Stimulated activated naive CD8-positive, alpha-beta T cell treated with anti-CD3 and anti-CD28 coated beads, Interleukin-15, amount 100 ng/mL, for 72 hours (primary cell): ENCODE measurements around the gene OR2T10.
"Not testable (repeated sequence)": the region's sequence is repeated elsewhere in the genome, so short reads cannot be mapped to it uniquely, and the experiment has no call there.

Experiments used
- ATAC-seq: fragments of 150-1000 bp; cut with Tn5 transposase; 2 replicates; pipeline ENCODE4 v1.10.0; 2021; ENCODE audit warnings: mild to moderate bottlenecking, moderate library complexity
- DNase-seq, 2 donors: peaks; one replicate each; pipeline ENCODE4 v3.0.0; 2021 to 2022
- H3K27ac Mint-ChIP-seq, 2 donors: one replicate each; pipeline ENCODE4 v1.8.0; 2022; ENCODE audit warnings: mild to moderate bottlenecking in 2 of 2, mixed read lengths in 2 of 2, moderate library complexity in 2 of 2
- H3K27me3 Mint-ChIP-seq: one replicate; pipeline ENCODE4 v1.8.0; 2022; ENCODE audit warnings: mixed read lengths
- H3K4me1 Mint-ChIP-seq: one replicate; pipeline ENCODE4 v1.8.0; 2022; ENCODE audit warnings: mild to moderate bottlenecking, mixed read lengths
- H3K4me3 Mint-ChIP-seq, 2 donors: one replicate each; pipeline ENCODE4 v1.8.0; 2022; ENCODE audit warnings: mild to moderate bottlenecking in 2 of 2, mixed read lengths in 2 of 2, moderate library complexity in 1 of 2
- H3K9me3 Mint-ChIP-seq, 2 donors: one replicate each; pipeline ENCODE4 v1.8.0; 2022; ENCODE audit warnings: mixed read lengths in 2 of 2

The OR2T10 gene

GRCh38 chr1:248618878-248619277 is 21.4 kb upstream of the OR2T10 start:
- peaks cover 15% of the 10 kb centered on the region for H3K4me1 Mint-ChIP-seq
- H3K9me3 Mint-ChIP-seq = no peaks in the 10 kb centered on the region
- no peak overlapping the region for H3K27ac Mint-ChIP-seq
- DNase-seq (peak in 1 of 2 donors; percentile 42), ATAC-seq (peak; percentile 50)
- H3K27me3 Mint-ChIP-seq = no peaks in the 10 kb centered on the region
- H3K4me3 Mint-ChIP-seq = no peak overlapping the region

GRCh38 chr1:248618119-248618518 is 20.6 kb upstream of the OR2T10 start:
- no peak overlapping the region for H3K4me3 Mint-ChIP-seq

GRCh38 chr1:248613742-248614141 is 16.2 kb upstream of the OR2T10 start:
- Mint-ChIP-seq H3K27me3 (no peaks in the 10 kb centered on the region), H3K4me3 (peak overlapping the region in 1 of 2 donors; percentile 26), H3K9me3 (no peaks in the 10 kb centered on the region), H3K4me1 (peaks cover 35% of the 10 kb centered on the region), H3K27ac (peak overlapping the region in 1 of 2 donors; percentile 76)
- DNase-seq = no peak
- ATAC-seq = peak; percentile 70

More at GRCh38 chr1:248618119-248618518, 20.6 kb upstream of the OR2T10 start:
- DNase-seq (no peak), ATAC-seq (no peak)
- H3K4me1 Mint-ChIP-seq = peaks cover 23% of the 10 kb centered on the region
- no peak overlapping the region for H3K27ac Mint-ChIP-seq
- H3K9me3 Mint-ChIP-seq = no peaks in the 10 kb centered on the region
- no peaks in the 10 kb centered on the region for H3K27me3 Mint-ChIP-seq

GRCh38 chr1:248611883-248612414 is 14.4 kb upstream of the OR2T10 start:
- peak; percentile 90 for ATAC-seq
- Mint-ChIP-seq H3K27me3 (no peaks in the 10 kb centered on the region), H3K27ac (peak overlapping the region in 1 of 2 donors; percentile 38), H3K4me3 (peak overlapping the region; percentile 1 to 7), H3K9me3 (no peaks in the 10 kb centered on the region), H3K4me1 (peaks cover 31% of the 10 kb centered on the region)
- DNase-seq = peak in 1 of 2 donors; percentile 38

- H3K9me3 Mint-ChIP-seq = no peaks in the 10 kb centered on the region
- no peak overlapping the region for H3K27ac Mint-ChIP-seq
- H3K4me1 Mint-ChIP-seq = peaks cover 33% of the 10 kb centered on the region
- no peak overlapping the region for H3K4me3 Mint-ChIP-seq
- no peak for DNase-seq
- H3K27me3 Mint-ChIP-seq = no peaks in the 10 kb centered on the region
- ATAC-seq = no peak
Observed at GRCh38 chr1:248610301-248610700, 12.8 kb upstream of the OR2T10 start.

GRCh38 chr1:248599396-248599795 is 1.9 kb upstream of the OR2T10 start:
- Mint-ChIP-seq H3K4me3 (no peak overlapping the region), H3K27ac (no peak overlapping the region), H3K9me3 (no peaks in the 10 kb centered on the region), H3K4me1 (peaks cover 9% of the 10 kb centered on the region), H3K27me3 (no peaks in the 10 kb centered on the region)
- no peak for ATAC-seq
- DNase-seq = no peak

GRCh38 chr1:248596615-248597014 is 885 bp downstream of the OR2T10 start:
- peaks cover 9% of the 10 kb centered on the region for H3K4me1 Mint-ChIP-seq
- H3K4me3 Mint-ChIP-seq = no peak overlapping the region
- peak; percentile 73 for ATAC-seq
- no peak overlapping the region for H3K27ac Mint-ChIP-seq
- no peak for DNase-seq
- H3K27me3 Mint-ChIP-seq = no peaks in the 10 kb centered on the region
- no peaks in the 10 kb centered on the region for H3K9me3 Mint-ChIP-seq

GRCh38 chr1:248593226-248593625 is 4.3 kb downstream of the OR2T10 start:
- ATAC-seq (no peak), DNase-seq (no peak)
- Mint-ChIP-seq H3K27ac (no peak overlapping the region), H3K9me3 (peaks cover 0 to 4% of the 10 kb centered on the region in 2 donors), H3K27me3 (no peaks in the 10 kb centered on the region), H3K4me3 (no peak overlapping the region), H3K4me1 (peaks cover 9% of the 10 kb centered on the region)

GRCh38 chr1:248592655-248593054 is 4.8 kb downstream of the OR2T10 start:
- H3K9me3 Mint-ChIP-seq = peaks cover 0 to 4% of the 10 kb centered on the region in 2 donors
- no peak overlapping the region for H3K27ac Mint-ChIP-seq
- peaks cover 9% of the 10 kb centered on the region for H3K4me1 Mint-ChIP-seq
- no peak overlapping the region for H3K4me3 Mint-ChIP-seq
- ATAC-seq = no peak
- DNase-seq = no peak
- no peaks in the 10 kb centered on the region for H3K27me3 Mint-ChIP-seq

GRCh38 chr1:248590055-248590454 is 7.4 kb downstream of the OR2T10 start:
- ATAC-seq (no peak), DNase-seq (no peak)
- Mint-ChIP-seq H3K27ac (no peak overlapping the region), H3K27me3 (no peaks in the 10 kb centered on the region), H3K4me3 (no peak overlapping the region), H3K4me1 (peaks cover 5% of the 10 kb centered on the region), H3K9me3 (peaks cover 4 to 6% of the 10 kb centered on the region in 2 donors)

- Mint-ChIP-seq H3K27ac (no peak overlapping the region), H3K27me3 (no peaks in the 10 kb centered on the region), H3K4me1 (peaks cover 10% of the 10 kb centered on the region), H3K4me3 (no peak overlapping the region), H3K9me3 (peaks cover 4 to 6% of the 10 kb centered on the region in 2 donors)
- no peak for ATAC-seq
- no peak for DNase-seq
Observed at GRCh38 chr1:248589334-248589733, 8.2 kb downstream of the OR2T10 start.

GRCh38 chr1:248585266-248585665 is 12.2 kb downstream of the OR2T10 start:
- Mint-ChIP-seq H3K4me1 (peaks cover 12% of the 10 kb centered on the region), H3K4me3 (no peak overlapping the region), H3K27me3 (no peaks in the 10 kb centered on the region), H3K9me3 (peaks cover 4 to 6% of the 10 kb centered on the region in 2 donors), H3K27ac (no peak overlapping the region)
- no peak for ATAC-seq
- no peak for DNase-seq

GRCh38 chr1:248576260-248576980 is 21.1 kb downstream of the OR2T10 start:
- Mint-ChIP-seq H3K27me3 (no peaks in the 10 kb centered on the region), H3K4me3 (no peak overlapping the region)

GRCh38 chr1:248574657-248575056 is 22.8 kb downstream of the OR2T10 start, which contains the start of gene OR2T34:
Gene OR2T34 (minus strand): TSS chr1:248574757. CDS start chr1:248574757, 0 bp downstream.
- H3K27ac Mint-ChIP-seq, H3K4me3 Mint-ChIP-seq, H3K9me3 Mint-ChIP-seq, DNase-seq, H3K27me3 Mint-ChIP-seq, ATAC-seq, H3K4me1 Mint-ChIP-seq: not testable (repeated sequence)

More at GRCh38 chr1:248576260-248576980, 21.1 kb downstream of the OR2T10 start:
- H3K4me1 Mint-ChIP-seq = peaks cover 10% of the 10 kb centered on the region
- peaks cover 6 to 7% of the 10 kb centered on the region in 2 donors for H3K9me3 Mint-ChIP-seq
- DNase-seq (no peak), ATAC-seq (no peak)
- peak overlapping the region in 1 of 2 donors; percentile 76 for H3K27ac Mint-ChIP-seq

- not testable (repeated sequence) for H3K9me3 Mint-ChIP-seq, H3K27ac Mint-ChIP-seq, H3K4me3 Mint-ChIP-seq, DNase-seq, H3K27me3 Mint-ChIP-seq
- peak; percentile 15 for ATAC-seq
- H3K4me1 Mint-ChIP-seq = peaks cover 15% of the 10 kb centered on the region
Observed at GRCh38 chr1:248573856-248574255, 23.6 kb downstream of the OR2T10 start.

GRCh38 chr1:248572049-248572448 is 25.5 kb downstream of the OR2T10 start:
- not testable (repeated sequence) for DNase-seq, ATAC-seq, H3K27me3 Mint-ChIP-seq, H3K27ac Mint-ChIP-seq, H3K9me3 Mint-ChIP-seq, H3K4me3 Mint-ChIP-seq
- H3K4me1 Mint-ChIP-seq = peaks cover 15% of the 10 kb centered on the region
